ENCODE data around the gene RIC1.

- no peak for TF ChIP-seq JARID2 (CRISPR knock-in tag; IDR thresholded peaks at IDR 0.05; ENCODE audit: insufficient replicate concordance)
- no peak for TF ChIP-seq ZGPAT (CRISPR knock-in tag; IDR thresholded peaks at IDR 0.05)
Measured at GRCh38 chr9:5805478-5805877, 176.6 kb downstream of the RIC1 start.
